ENCODE results near the gene PALLD. TPM values are rescaled to one million over a fixed set of nuclear protein-coding genes. Genes with fewer than 3 reads are reported as not detected.

Gene PALLD
- total RNA-seq, 5 donors from 2014 or later (not counting 1 experiment from before 2014, with no cell fraction given), result 0.56 to 1.9 (median 0.93) TPM

DNA sequence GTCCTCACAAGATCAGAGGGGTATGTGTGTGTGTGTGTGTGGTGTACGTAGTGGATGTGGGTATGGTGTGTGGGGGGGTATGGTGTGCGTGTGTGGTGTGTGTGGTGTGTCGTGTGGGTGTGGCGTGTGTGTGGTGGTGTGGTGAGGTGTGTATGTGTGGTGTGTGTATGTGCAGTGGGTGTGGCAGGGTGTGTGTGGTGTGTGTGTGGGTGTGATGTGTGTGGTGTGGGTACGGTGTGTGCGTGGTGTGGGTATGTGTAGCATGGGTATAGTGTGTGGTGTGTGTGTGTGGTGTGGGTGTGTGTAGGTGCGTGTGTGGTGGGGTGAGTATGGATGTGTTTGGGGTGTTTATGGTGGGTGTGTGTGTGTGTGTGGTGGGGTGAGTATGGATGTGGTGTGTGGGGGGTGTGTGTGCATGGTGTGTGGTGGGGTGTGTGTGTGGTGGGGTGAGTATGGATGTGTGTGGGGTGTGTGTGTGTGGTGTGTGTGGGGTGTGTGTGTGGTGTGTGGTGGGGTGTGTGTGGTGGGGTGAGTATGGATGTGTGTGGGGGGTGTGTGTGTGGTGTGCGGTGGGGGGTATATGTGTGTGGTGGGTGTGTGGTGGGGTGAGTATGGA, 182.0 kb downstream of the PALLD start:
- no peak for ATAC-seq (replicated peaks in 1 of 4)
- H3K4me3 Mint-ChIP-seq, result no peak overlapping the region

DNA sequence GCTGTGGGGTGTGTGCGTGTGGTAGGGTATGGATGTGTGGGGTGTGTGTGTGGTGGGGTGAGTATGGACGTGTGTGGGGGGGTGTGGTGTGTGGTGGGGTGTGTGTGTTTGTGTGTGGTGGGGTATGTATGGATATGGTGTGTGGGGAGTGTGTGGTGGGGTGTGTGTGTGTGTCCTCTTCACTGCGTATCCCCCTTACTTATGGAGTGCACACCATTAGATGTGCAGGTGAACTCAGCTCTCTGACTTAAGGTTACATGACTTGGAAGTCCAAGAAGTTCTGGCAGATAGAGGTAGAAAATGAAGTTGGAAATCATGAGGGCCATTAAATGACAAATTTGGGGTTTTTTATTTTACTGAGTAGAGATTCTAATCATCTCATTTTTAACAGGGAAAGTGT, 182.5 kb downstream of the PALLD start:
- H3K4me3 Mint-ChIP-seq, result no peak overlapping the region
- no peaks in the 10 kb centered on the region for H3K9me3 ChIP-seq
- H3K9me3 Mint-ChIP-seq, result no peaks in the 10 kb centered on the region
- H3K27me3 ChIP-seq (replicated peaks in 1 of 2; ENCODE audit: control insufficient read depth in 2 of 2, extremely low read depth in 1 of 2, insufficient read depth in 2 of 2, low read length in 1 of 2), result peaks cover 0 to 11% of the 10 kb centered on the region in 2 experiments
- no peaks in the 10 kb centered on the region for H3K4me1 Mint-ChIP-seq
- H3K36me3 Mint-ChIP-seq, result no peaks in the 10 kb centered on the region
- no peak overlapping the region for H3K27ac Mint-ChIP-seq
- no peaks in the 10 kb centered on the region for H3K36me3 ChIP-seq (ENCODE audit: control insufficient read depth in 2 of 2, extremely low read depth in 1 of 2, insufficient read depth in 1 of 2, low read length in 1 of 2)
- ATAC-seq (replicated peaks in 1 of 4), result no peak
- POLR2A ChIA-PET, result no interaction called here
- WGBS (ENCODE audit: insufficient coverage), result 90% methylated on average over 3 of the region's 3 CpGs
- CTCF ChIA-PET, result no interaction called here
- no peak overlapping the region for H3K4me3 ChIP-seq (ENCODE audit: control insufficient read depth in 1 of 2, extremely low read depth in 1 of 2, low read length in 1 of 2)
- no peaks in the 10 kb centered on the region for H3K4me1 ChIP-seq (ENCODE audit: control insufficient read depth in 1 of 2, extremely low read depth in 1 of 2, insufficient read depth in 2 of 2, low read length in 2 of 2)
- no peak for DNase-seq
- peaks cover 5 to 12% of the 10 kb centered on the region in 2 donors for H3K27me3 Mint-ChIP-seq
- no peak overlapping the region for H3K27ac ChIP-seq (ENCODE audit: low read length)

More for the DNA sequence above, 182.0 kb downstream of the PALLD start:
- H3K27ac Mint-ChIP-seq, result no peak overlapping the region
- Histone ChIP-seq H3K27ac (ENCODE audit: low read length) (no peak overlapping the region), H3K4me1 (ENCODE audit: control insufficient read depth in 1 of 2, extremely low read depth in 1 of 2, insufficient read depth in 2 of 2, low read length in 2 of 2) (no peaks in the 10 kb centered on the region), H3K4me3 (ENCODE audit: control insufficient read depth in 1 of 2, extremely low read depth in 1 of 2, low read length in 1 of 2) (no peak overlapping the region), H3K36me3 (ENCODE audit: control insufficient read depth in 2 of 2, extremely low read depth in 1 of 2, insufficient read depth in 1 of 2, low read length in 1 of 2) (no peaks in the 10 kb centered on the region), H3K27me3 (replicated peaks in 1 of 2; ENCODE audit: control insufficient read depth in 2 of 2, extremely low read depth in 1 of 2, insufficient read depth in 2 of 2, low read length in 1 of 2) (peaks cover 0 to 11% of the 10 kb centered on the region in 2 experiments), H3K9me3 (no peaks in the 10 kb centered on the region)
- no peak for DNase-seq
- CTCF ChIA-PET, result no interaction called here
- H3K27me3 Mint-ChIP-seq, result peaks cover 5 to 12% of the 10 kb centered on the region in 2 donors
- POLR2A ChIA-PET, result no interaction called here
- H3K4me1 Mint-ChIP-seq, result no peaks in the 10 kb centered on the region
- 80% methylated on average over 6 of the region's 8 CpGs for WGBS (ENCODE audit: insufficient coverage)
- H3K9me3 Mint-ChIP-seq, result no peaks in the 10 kb centered on the region
- no peaks in the 10 kb centered on the region for H3K36me3 Mint-ChIP-seq

DNA sequence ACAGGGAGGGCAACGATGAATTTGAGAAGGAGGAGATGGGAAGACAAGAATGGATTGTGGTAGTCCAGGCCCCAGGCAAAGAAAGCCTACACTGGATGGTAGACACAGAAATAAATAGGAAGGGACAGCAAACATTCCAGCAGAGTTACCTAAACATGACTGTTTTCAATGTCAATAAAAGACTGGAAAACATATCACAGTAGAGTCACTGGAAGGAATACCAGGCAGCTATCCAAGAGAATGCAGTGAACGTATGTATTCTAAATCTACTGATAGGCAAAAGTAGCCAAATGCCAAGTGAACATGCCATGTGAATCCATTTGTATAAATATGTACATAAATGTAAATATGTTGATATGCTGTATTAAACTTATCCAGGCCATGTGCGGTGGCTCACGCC, 183.0 kb downstream of the PALLD start:
- WGBS (ENCODE audit: insufficient coverage), result no CpG with 5 or more reads among the region's 4 CpGs
- POLR2A ChIA-PET, result no interaction called here
- CTCF ChIA-PET, result no interaction called here
- Mint-ChIP-seq H3K4me1 (no peaks in the 10 kb centered on the region), H3K27ac (no peak overlapping the region), H3K9me3 (no peaks in the 10 kb centered on the region), H3K27me3 (peaks cover 5 to 12% of the 10 kb centered on the region in 2 donors), H3K36me3 (no peaks in the 10 kb centered on the region), H3K4me3 (no peak overlapping the region)
- no peak overlapping the region for H3K4me3 ChIP-seq (ENCODE audit: control insufficient read depth in 1 of 2, extremely low read depth in 1 of 2, low read length in 1 of 2)
- ATAC-seq (replicated peaks in 1 of 4) (no peak), DNase-seq (no peak)
- peaks cover 0 to 11% of the 10 kb centered on the region in 2 experiments for H3K27me3 ChIP-seq (replicated peaks in 1 of 2; ENCODE audit: control insufficient read depth in 2 of 2, extremely low read depth in 1 of 2, insufficient read depth in 2 of 2, low read length in 1 of 2)
- no peak overlapping the region for H3K27ac ChIP-seq (ENCODE audit: low read length)
- no peaks in the 10 kb centered on the region for H3K36me3 ChIP-seq (ENCODE audit: control insufficient read depth in 2 of 2, extremely low read depth in 1 of 2, insufficient read depth in 1 of 2, low read length in 1 of 2)
- H3K4me1 ChIP-seq (ENCODE audit: control insufficient read depth in 1 of 2, extremely low read depth in 1 of 2, insufficient read depth in 2 of 2, low read length in 2 of 2), result no peaks in the 10 kb centered on the region
- H3K9me3 ChIP-seq, result no peaks in the 10 kb centered on the region

DNA sequence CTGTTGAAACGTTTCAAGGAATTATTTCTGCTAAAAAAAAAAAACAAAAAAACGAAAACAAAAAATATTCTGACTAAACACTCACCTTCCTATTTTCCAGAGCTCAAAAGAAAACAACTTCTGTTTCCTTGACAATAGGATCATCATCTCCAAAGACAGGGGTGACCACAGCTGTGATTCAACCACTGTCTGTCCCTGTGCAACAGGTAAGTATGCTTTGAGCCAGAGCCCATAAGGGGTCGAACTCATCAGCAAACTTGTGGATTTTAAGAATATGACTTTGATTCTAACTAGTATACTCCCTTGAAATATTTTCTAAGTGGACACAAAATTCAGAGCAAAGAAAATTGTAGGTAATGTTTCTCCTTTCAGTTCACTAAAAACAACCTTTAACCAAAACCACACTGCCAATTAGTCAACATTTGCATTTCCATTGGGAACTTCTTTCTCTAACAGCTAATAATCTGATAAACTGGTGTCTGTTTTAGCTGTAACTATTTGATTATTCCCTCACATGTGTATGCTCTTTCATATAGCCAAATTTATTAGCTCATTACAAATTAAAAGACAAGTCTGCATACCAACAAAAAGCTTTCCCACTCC, 186.1 kb downstream of the PALLD start:
- H3K9me3 ChIP-seq, result no peaks in the 10 kb centered on the region
- H3K27me3 Mint-ChIP-seq, result peaks cover 3 to 14% of the 10 kb centered on the region in 2 donors
- WGBS (ENCODE audit: insufficient coverage), result 68% methylated on average over 2 of the region's 3 CpGs
- no peaks in the 10 kb centered on the region for H3K4me1 ChIP-seq (ENCODE audit: control insufficient read depth in 1 of 2, extremely low read depth in 1 of 2, insufficient read depth in 2 of 2, low read length in 2 of 2)
- H3K4me1 Mint-ChIP-seq, result no peaks in the 10 kb centered on the region
- ATAC-seq (replicated peaks in 1 of 4) (no peak), DNase-seq (no peak)
- ChIA-PET CTCF (interaction anchor here in 1 of 2 donors (0.8 kb wide), 1 partner anchor 8 kb away, joined by 6 read pairs; no protein-coding TSS in a partner anchor), POLR2A (interaction anchor here in 1 of 2 donors (0.7 kb wide), 1 partner anchor 25 kb away, joined by 9 read pairs; no protein-coding TSS in a partner anchor)
- peaks cover 0 to 8% of the 10 kb centered on the region in 2 experiments for H3K27me3 ChIP-seq (replicated peaks in 1 of 2; ENCODE audit: control insufficient read depth in 2 of 2, extremely low read depth in 1 of 2, insufficient read depth in 2 of 2, low read length in 1 of 2)
- H3K27ac Mint-ChIP-seq, result no peak overlapping the region
- H3K36me3 Mint-ChIP-seq, result no peaks in the 10 kb centered on the region
- no peaks in the 10 kb centered on the region for H3K9me3 Mint-ChIP-seq
- H3K27ac ChIP-seq (ENCODE audit: low read length), result no peak overlapping the region
- H3K4me3 Mint-ChIP-seq, result no peak overlapping the region
- no peaks in the 10 kb centered on the region for H3K36me3 ChIP-seq (ENCODE audit: control insufficient read depth in 2 of 2, extremely low read depth in 1 of 2, insufficient read depth in 1 of 2, low read length in 1 of 2)
- H3K4me3 ChIP-seq (ENCODE audit: control insufficient read depth in 1 of 2, extremely low read depth in 1 of 2, low read length in 1 of 2), result no peak overlapping the region

DNA sequence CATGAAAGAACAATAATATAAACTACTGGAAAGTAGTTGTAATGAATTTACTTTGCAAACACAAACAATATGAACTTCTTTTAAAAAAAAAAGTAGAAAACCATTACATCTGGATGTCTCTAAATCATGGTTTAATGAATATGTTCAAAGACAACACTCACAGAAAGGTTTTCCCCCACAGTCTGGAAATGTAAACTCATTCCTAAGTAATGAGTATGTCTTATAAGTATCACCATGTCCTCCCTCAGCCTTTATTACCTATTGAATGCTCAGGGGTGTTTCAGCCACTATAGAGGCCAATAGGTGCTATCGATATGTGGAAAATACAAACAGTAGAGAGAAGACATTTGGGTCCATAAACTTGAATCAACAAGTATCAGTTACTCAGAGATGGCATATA, 186.7 kb downstream of the PALLD start:
- CTCF ChIA-PET, result interaction anchor here in 1 of 2 donors (0.8 kb wide), 1 partner anchor 9 kb away, joined by 6 read pairs; no protein-coding TSS in a partner anchor
- POLR2A ChIA-PET, result no interaction called here
- ATAC-seq (replicated peaks in 1 of 4), result no peak

DNA sequence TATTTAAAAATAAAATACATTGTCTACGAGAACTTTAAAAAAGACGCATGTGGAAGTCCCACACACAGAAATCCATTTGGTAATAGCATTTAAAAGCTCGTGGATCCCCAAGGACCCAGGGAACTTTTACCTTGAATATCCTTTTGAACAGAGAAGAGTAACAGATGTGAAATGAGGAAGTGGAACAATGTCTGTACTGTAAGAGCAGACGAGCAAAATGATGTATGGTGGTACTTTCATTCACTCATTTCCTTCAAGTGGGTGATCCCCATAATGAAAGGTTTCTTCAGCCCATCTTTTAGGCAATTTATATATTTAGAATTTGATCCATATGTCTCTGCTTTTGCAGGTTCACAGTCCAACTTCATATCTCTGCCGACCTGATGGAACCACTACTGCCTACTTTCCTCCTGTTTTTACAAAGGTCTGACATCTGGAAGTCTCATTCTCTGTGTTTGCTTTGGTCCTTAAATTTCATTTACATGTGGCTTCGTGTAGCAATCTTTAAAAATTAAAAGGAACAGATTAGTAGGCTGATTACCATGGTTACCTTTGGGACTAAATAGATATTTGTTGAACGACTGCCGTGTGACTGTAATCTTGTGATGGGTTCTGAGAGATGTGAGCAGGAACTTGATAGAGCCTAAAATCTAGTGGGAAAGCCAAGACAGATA, 188.4 kb downstream of the PALLD start:
- POLR2A ChIA-PET, result no interaction called here
- no peaks in the 10 kb centered on the region for H3K9me3 ChIP-seq
- H3K36me3 Mint-ChIP-seq, result no peaks in the 10 kb centered on the region
- 73% methylated on average over 3 of the region's 8 CpGs for WGBS (ENCODE audit: insufficient coverage)
- H3K27ac Mint-ChIP-seq, result no peak overlapping the region
- H3K27me3 ChIP-seq (replicated peaks in 1 of 2; ENCODE audit: control insufficient read depth in 2 of 2, extremely low read depth in 1 of 2, insufficient read depth in 2 of 2, low read length in 1 of 2), result no peaks in the 10 kb centered on the region
- CTCF ChIA-PET, result no interaction called here
- DNase-seq (no peak), ATAC-seq (replicated peaks in 1 of 4) (no peak)
- no peak overlapping the region for H3K4me3 ChIP-seq (ENCODE audit: control insufficient read depth in 1 of 2, extremely low read depth in 1 of 2, low read length in 1 of 2)
- no peak overlapping the region for H3K4me3 Mint-ChIP-seq
- no peaks in the 10 kb centered on the region for H3K4me1 Mint-ChIP-seq
- no peaks in the 10 kb centered on the region for H3K4me1 ChIP-seq (ENCODE audit: control insufficient read depth in 1 of 2, extremely low read depth in 1 of 2, insufficient read depth in 2 of 2, low read length in 2 of 2)
- peaks cover 0 to 10% of the 10 kb centered on the region in 2 donors for H3K27me3 Mint-ChIP-seq
- H3K36me3 ChIP-seq (ENCODE audit: control insufficient read depth in 2 of 2, extremely low read depth in 1 of 2, insufficient read depth in 1 of 2, low read length in 1 of 2), result no peaks in the 10 kb centered on the region
- H3K27ac ChIP-seq (ENCODE audit: low read length), result no peak overlapping the region
- H3K9me3 Mint-ChIP-seq, result no peaks in the 10 kb centered on the region

More for the DNA sequence above, 186.7 kb downstream of the PALLD start:
- no peak for DNase-seq
- Histone ChIP-seq H3K27me3 (replicated peaks in 1 of 2; ENCODE audit: control insufficient read depth in 2 of 2, extremely low read depth in 1 of 2, insufficient read depth in 2 of 2, low read length in 1 of 2) (peaks cover 0 to 8% of the 10 kb centered on the region in 2 experiments), H3K4me1 (ENCODE audit: control insufficient read depth in 1 of 2, extremely low read depth in 1 of 2, insufficient read depth in 2 of 2, low read length in 2 of 2) (no peaks in the 10 kb centered on the region), H3K4me3 (ENCODE audit: control insufficient read depth in 1 of 2, extremely low read depth in 1 of 2, low read length in 1 of 2) (no peak overlapping the region), H3K36me3 (ENCODE audit: control insufficient read depth in 2 of 2, extremely low read depth in 1 of 2, insufficient read depth in 1 of 2, low read length in 1 of 2) (no peaks in the 10 kb centered on the region), H3K27ac (ENCODE audit: low read length) (no peak overlapping the region), H3K9me3 (no peaks in the 10 kb centered on the region)
- Mint-ChIP-seq H3K9me3 (no peaks in the 10 kb centered on the region), H3K4me1 (no peaks in the 10 kb centered on the region), H3K36me3 (no peaks in the 10 kb centered on the region), H3K27ac (no peak overlapping the region), H3K27me3 (peaks cover 0 to 10% of the 10 kb centered on the region in 2 donors), H3K4me3 (no peak overlapping the region)
- WGBS (ENCODE audit: insufficient coverage), result no CpG with 5 or more reads among the region's 1 CpG
